ENCODE results near the gene FCAR. TPM values are rescaled to one million over a fixed set of nuclear protein-coding genes. Genes with fewer than 3 reads are reported as not detected.

FCAR gene
- total RNA-seq, 3 donors from 2014 or later (not counting 1 experiment from before 2014, with no cell fraction given): 0.26 to 23.7 (median 6.7) TPM

GRCh38 chr19:54877471-54877870, 3.4 kb downstream of the FCAR start:
- no peak for TF ChIP-seq CTCF (IDR thresholded peaks at IDR 0.05)
- no peaks in the 10 kb centered on the region for H3K36me3 Mint-ChIP-seq
- Histone ChIP-seq H3K27me3 (ENCODE audit: control insufficient read depth, insufficient read depth, low read length) (peaks cover 5% of the 10 kb centered on the region), H3K4me3 (ENCODE audit: low read length) (no peak overlapping the region), H3K27ac (ENCODE audit: low read length) (no peak overlapping the region), H3K4me1 (ENCODE audit: control insufficient read depth, insufficient read depth, low read length) (peaks cover 15% of the 10 kb centered on the region), H3K36me3 (ENCODE audit: control insufficient read depth, insufficient read depth, low read length) (no peaks in the 10 kb centered on the region), H3K9me3 (ENCODE audit: control insufficient read depth, insufficient read depth, low read length) (no peaks in the 10 kb centered on the region)
- H3K27ac Mint-ChIP-seq: no peak overlapping the region
- H3K4me1 Mint-ChIP-seq: peaks cover 16 to 21% of the 10 kb centered on the region in 2 donors
- 27% methylated on average over 2 of the region's 3 CpGs for WGBS (ENCODE audit: insufficient coverage)
- intact Hi-C loops (cut with micrococcal nuclease): no loop called here
- no peak overlapping the region for H3K4me3 Mint-ChIP-seq
- no peak for DNase-seq
- no peaks in the 10 kb centered on the region for H3K9me3 Mint-ChIP-seq
- H3K27me3 Mint-ChIP-seq (ENCODE audit: low read depth in 2 of 2): peaks cover 6 to 15% of the 10 kb centered on the region in 2 donors
- ATAC-seq: no peak

GRCh38 chr19:54881884-54882283, 7.8 kb downstream of the FCAR start:
- H3K4me1 ChIP-seq (ENCODE audit: control insufficient read depth, insufficient read depth, low read length): peaks cover 32% of the 10 kb centered on the region
- no peak overlapping the region for H3K27ac ChIP-seq (ENCODE audit: low read length)
- peaks cover 5% of the 10 kb centered on the region for H3K27me3 ChIP-seq (ENCODE audit: control insufficient read depth, insufficient read depth, low read length)
- H3K9me3 ChIP-seq (ENCODE audit: control insufficient read depth, insufficient read depth, low read length): no peaks in the 10 kb centered on the region
- Mint-ChIP-seq H3K27ac (no peak overlapping the region), H3K4me3 (no peak overlapping the region), H3K4me1 (peaks cover 17 to 22% of the 10 kb centered on the region in 2 donors), H3K36me3 (no peaks in the 10 kb centered on the region), H3K27me3 (ENCODE audit: low read depth in 2 of 2) (peaks cover 4 to 9% of the 10 kb centered on the region in 2 donors), H3K9me3 (no peaks in the 10 kb centered on the region)
- intact Hi-C loops (cut with micrococcal nuclease): loop anchor here (1.0 to 10.0 kb wide), 4 partner anchors 35 to 535 kb away; no protein-coding TSS in a partner anchor
- no peaks in the 10 kb centered on the region for H3K36me3 ChIP-seq (ENCODE audit: control insufficient read depth, insufficient read depth, low read length)
- H3K4me3 ChIP-seq (ENCODE audit: low read length): no peak overlapping the region
- DNase-seq: no peak
- WGBS (ENCODE audit: insufficient coverage): 70% methylated on average over 6 of the region's 6 CpGs
- TF ChIP-seq CTCF (IDR thresholded peaks at IDR 0.05): no peak
- ATAC-seq: no peak

GRCh38 chr19:54882758-54883157, 8.7 kb downstream of the FCAR start:
- peak overlapping the region; percentile 71 to 86 for H3K27ac Mint-ChIP-seq
- ATAC-seq: peak; percentile 86 to 89 (median 86)
- H3K4me3 Mint-ChIP-seq: peak overlapping the region; percentile 75

More at GRCh38 chr19:54882758-54883157, 8.7 kb downstream of the FCAR start:
- H3K4me1 ChIP-seq (ENCODE audit: control insufficient read depth, insufficient read depth, low read length): peaks cover 32% of the 10 kb centered on the region
- Mint-ChIP-seq H3K27me3 (ENCODE audit: low read depth in 2 of 2) (peaks cover 4 to 9% of the 10 kb centered on the region in 2 donors), H3K9me3 (no peaks in the 10 kb centered on the region), H3K4me1 (peaks cover 17 to 18% of the 10 kb centered on the region in 2 donors), H3K36me3 (no peaks in the 10 kb centered on the region)
- no peaks in the 10 kb centered on the region for H3K36me3 ChIP-seq (ENCODE audit: control insufficient read depth, insufficient read depth, low read length)
- peak; percentile 21 to 50 for DNase-seq
- H3K9me3 ChIP-seq (ENCODE audit: control insufficient read depth, insufficient read depth, low read length): no peaks in the 10 kb centered on the region
- 35% methylated on average over 7 of the region's 7 CpGs for WGBS (ENCODE audit: insufficient coverage)
- intact Hi-C loops (cut with micrococcal nuclease): loop anchor here (2.0 to 10.0 kb wide), 3 partner anchors 132 to 535 kb away; no protein-coding TSS in a partner anchor
- H3K4me3 ChIP-seq (ENCODE audit: low read length): no peak overlapping the region
- peak; percentile 50 for TF ChIP-seq CTCF (IDR thresholded peaks at IDR 0.05)
- H3K27me3 ChIP-seq (ENCODE audit: control insufficient read depth, insufficient read depth, low read length): peaks cover 5% of the 10 kb centered on the region
- H3K27ac ChIP-seq (ENCODE audit: low read length): peak overlapping the region; percentile 80
